ENCODE results near the gene CLINT1. TPM values are rescaled to one million over a fixed set of nuclear protein-coding genes. Genes with fewer than 3 reads are reported as not detected.
A peak's percentile ranks its signal among the peaks of the same experiment; 100 is the strongest.

The CLINT1 gene
- total RNA-seq, 1 donor from 2014 or later: 85.2 TPM

- TF ChIP-seq, protein P1, sequence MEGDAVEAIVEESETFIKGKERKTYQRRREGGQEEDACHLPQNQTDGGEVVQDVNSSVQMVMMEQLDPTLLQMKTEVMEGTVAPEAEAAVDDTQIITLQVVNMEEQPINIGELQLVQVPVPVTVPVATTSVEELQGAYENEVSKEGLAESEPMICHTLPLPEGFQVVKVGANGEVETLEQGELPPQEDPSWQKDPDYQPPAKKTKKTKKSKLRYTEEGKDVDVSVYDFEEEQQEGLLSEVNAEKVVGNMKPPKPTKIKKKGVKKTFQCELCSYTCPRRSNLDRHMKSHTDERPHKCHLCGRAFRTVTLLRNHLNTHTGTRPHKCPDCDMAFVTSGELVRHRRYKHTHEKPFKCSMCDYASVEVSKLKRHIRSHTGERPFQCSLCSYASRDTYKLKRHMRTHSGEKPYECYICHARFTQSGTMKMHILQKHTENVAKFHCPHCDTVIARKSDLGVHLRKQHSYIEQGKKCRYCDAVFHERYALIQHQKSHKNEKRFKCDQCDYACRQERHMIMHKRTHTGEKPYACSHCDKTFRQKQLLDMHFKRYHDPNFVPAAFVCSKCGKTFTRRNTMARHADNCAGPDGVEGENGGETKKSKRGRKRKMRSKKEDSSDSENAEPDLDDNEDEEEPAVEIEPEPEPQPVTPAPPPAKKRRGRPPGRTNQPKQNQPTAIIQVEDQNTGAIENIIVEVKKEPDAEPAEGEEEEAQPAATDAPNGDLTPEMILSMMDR (IDR thresholded peaks at IDR 0.05; ENCODE audit: insufficient read depth, low read length, poor library complexity, severe bottlenecking): no peak
- H3K36me3 ChIP-seq (ENCODE audit: control insufficient read depth, insufficient read depth, low read length): no peaks in the 10 kb centered on the region
- no peaks in the 10 kb centered on the region for H3K27me3 ChIP-seq (ENCODE audit: control insufficient read depth, insufficient read depth, low read length)
- DNase-seq (ENCODE audit: low read depth): peak; percentile 10
- no peak overlapping the region for H3K4me3 ChIP-seq (ENCODE audit: low read depth, low read length)
Observed at GRCh38 chr5:157748760-157749461, 110.0 kb downstream of the CLINT1 start.

DNA sequence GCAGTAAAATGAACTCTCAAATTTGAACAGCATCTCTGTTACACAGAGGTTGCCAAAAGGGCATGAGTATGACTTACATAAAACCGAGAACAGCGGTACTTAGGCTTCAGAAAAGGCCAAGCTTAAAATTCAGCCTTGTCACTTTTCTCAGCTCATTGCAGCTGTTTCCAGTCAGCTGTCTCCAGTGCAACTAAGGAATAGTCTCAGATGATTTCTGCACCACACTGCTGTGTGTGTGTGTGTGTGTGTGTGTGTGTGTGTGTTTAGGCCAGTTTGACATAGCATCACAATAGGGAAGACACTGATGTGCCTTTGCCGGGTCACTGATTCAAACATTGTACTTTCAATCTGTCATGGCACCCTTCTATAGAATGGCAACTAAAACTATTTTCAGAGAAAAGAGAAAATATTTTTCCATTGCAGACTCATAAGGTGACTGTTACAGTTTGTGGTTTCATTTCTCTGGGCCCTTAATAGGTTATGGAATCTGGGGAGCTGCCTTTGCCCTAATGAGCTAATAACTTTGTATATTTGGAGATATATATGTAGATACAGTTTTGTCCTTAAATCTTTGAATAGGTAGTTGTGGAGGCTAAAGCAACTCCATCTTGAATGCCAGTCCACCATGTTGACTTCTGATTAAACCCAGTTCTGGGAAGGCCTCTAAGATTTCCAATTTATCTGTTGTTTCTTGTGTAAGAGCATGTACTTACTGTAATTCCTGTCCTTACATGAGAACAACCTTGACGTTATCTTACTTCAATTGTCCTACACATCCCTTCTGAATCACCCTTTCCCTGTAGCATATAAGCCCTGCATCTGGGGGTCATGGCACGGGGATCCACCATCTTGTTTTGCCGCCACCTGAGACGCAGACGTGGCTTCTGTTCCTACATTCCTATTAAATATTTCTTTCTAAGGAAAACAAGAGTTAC is 110.9 kb downstream of the CLINT1 start:
- no peaks in the 10 kb centered on the region for H3K27me3 ChIP-seq (ENCODE audit: control insufficient read depth, insufficient read depth, low read length)

DNA sequence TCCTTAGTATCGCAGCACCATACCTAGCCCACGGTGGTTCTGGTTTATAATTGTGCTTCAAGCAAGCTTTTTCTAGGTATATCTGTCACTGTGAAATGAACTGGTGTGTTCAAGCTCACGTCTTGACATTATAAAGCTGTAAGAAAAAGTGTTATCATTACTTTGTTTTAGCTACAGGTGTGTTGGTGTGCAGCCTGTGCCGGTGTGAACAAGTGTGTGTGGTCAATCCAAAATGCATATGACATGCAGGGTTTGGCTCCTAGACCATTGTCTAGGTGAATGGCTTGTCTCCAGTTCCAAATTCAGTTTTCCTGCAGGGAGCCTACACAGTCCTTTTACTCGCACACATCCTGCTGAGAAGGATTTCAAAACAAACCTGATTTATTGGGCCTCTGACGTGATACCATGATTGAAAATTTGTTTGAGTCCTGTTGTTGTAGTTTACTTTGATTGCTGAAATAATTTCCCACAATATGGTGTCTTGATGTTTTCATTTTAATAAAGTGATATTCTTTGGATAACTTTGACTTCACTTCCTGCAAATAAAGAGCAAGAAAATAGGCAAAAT is 111.7 kb downstream of the CLINT1 start:
- no peaks in the 10 kb centered on the region for H3K36me3 ChIP-seq (ENCODE audit: control insufficient read depth, insufficient read depth, low read length)
- H3K4me3 ChIP-seq (ENCODE audit: low read depth, low read length): no peak overlapping the region
- DNase-seq (ENCODE audit: low read depth): no peak
- TF ChIP-seq, protein P1 (IDR thresholded peaks at IDR 0.05; ENCODE audit: insufficient read depth, low read length, poor library complexity, severe bottlenecking): no peak
- H3K27me3 ChIP-seq (ENCODE audit: control insufficient read depth, insufficient read depth, low read length): no peaks in the 10 kb centered on the region

More for the DNA sequence above, 110.9 kb downstream of the CLINT1 start:
- DNase-seq (ENCODE audit: low read depth): no peak
- no peaks in the 10 kb centered on the region for H3K36me3 ChIP-seq (ENCODE audit: control insufficient read depth, insufficient read depth, low read length)
- TF ChIP-seq, protein P1 (IDR thresholded peaks at IDR 0.05; ENCODE audit: insufficient read depth, low read length, poor library complexity, severe bottlenecking): no peak
- no peak overlapping the region for H3K4me3 ChIP-seq (ENCODE audit: low read depth, low read length)

GRCh38 chr5:157745041-157745456 is 113.9 kb downstream of the CLINT1 start:
- H3K36me3 ChIP-seq (ENCODE audit: control insufficient read depth, insufficient read depth, low read length): no peaks in the 10 kb centered on the region
- TF ChIP-seq, protein P1 (IDR thresholded peaks at IDR 0.05; ENCODE audit: insufficient read depth, low read length, poor library complexity, severe bottlenecking): no peak
- DNase-seq (ENCODE audit: low read depth): no peak
- no peak overlapping the region for H3K4me3 ChIP-seq (ENCODE audit: low read depth, low read length)
- H3K27me3 ChIP-seq (ENCODE audit: control insufficient read depth, insufficient read depth, low read length): no peaks in the 10 kb centered on the region

- Histone ChIP-seq H3K36me3 (ENCODE audit: control insufficient read depth, insufficient read depth, low read length) (no peaks in the 10 kb centered on the region), H3K27me3 (ENCODE audit: control insufficient read depth, insufficient read depth, low read length) (no peaks in the 10 kb centered on the region), H3K4me3 (ENCODE audit: low read depth, low read length) (peak overlapping the region; percentile 79)
- DNase-seq (ENCODE audit: low read depth): no peak
- TF ChIP-seq, protein P1 (IDR thresholded peaks at IDR 0.05; ENCODE audit: insufficient read depth, low read length, poor library complexity, severe bottlenecking): no peak
Observed at GRCh38 chr5:157744051-157745011, 114.6 kb downstream of the CLINT1 start.
